GM19467 (cell line): ENCODE measurements around the gene AP3D1.
"Not testable (repeated sequence)": the region's sequence is repeated elsewhere in the genome, so short reads cannot be mapped to it uniquely, and the experiment has no call there.

Experiments
- ATAC-seq: cut with Tn5 transposase; IDR thresholded peaks from one replicate; pipeline ENCODE4 v1.9.1; 2021; ENCODE audit warnings: mild to moderate bottlenecking, moderate library complexity; ENCODE audit not compliant: unreplicated experiment

Gene AP3D1

DNA sequence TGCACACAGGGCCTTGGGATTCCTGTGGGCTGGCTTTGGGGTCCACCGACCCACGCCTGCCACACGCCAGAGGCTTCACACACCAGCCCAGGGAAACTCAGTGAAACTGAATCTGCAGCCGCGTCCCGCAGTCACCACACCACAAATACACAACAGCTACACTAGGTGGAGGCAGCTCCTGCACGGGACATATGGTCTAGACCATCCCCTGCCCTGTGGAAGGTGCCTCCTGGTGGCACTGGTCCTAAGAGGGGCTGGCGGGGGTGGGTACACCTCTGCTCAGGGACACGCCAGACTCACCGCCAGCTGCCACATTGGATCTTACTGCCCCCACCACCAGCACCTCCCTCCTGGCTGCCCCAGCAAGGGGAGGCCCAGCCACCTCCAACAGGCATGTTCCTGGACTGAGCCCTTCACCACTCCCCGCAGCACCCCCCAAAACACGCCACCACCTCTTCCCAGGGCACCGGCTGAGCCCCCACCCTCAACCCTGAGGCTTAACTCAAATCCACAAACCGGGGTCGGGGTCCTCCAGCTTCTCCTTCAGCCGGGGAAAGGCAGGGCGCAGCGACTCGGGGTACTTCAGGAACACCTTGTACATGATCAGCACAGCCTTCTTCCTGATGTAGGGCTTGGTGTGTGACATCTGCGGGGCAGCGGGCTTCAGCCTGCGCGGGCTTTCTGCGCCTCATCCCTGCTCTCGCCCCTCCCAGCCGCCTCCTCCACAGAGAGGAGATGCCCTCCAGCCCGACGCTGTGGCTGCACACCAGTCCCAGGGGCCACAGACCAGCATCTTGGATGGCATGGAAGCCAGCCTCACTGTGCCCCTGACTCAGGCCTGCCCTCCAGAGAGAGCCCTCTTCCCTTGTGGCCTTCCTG lies 21.2 kb downstream of the AP3D1 start:
- no peak for ATAC-seq

DNA sequence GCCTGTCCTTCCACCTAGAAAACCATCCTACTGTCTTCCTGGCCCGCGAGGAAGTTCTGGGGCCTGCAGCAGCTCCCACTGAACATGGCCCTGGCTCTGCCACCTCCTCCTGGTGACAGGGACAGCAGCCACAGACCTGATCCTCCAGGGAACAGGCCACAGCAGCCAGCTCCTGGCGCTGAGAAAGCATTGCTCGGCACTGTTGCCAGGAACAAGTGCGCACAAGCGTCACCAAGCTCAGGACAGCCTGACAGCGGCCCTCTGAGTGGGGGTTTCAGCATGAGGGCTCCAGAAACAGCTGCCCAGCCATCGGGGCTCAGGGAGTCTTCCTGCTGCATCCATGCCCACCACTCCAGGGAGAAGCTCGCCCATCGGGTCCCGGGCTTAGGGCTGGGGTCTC lies 21.9 kb downstream of the AP3D1 start:
- no peak for ATAC-seq

DNA sequence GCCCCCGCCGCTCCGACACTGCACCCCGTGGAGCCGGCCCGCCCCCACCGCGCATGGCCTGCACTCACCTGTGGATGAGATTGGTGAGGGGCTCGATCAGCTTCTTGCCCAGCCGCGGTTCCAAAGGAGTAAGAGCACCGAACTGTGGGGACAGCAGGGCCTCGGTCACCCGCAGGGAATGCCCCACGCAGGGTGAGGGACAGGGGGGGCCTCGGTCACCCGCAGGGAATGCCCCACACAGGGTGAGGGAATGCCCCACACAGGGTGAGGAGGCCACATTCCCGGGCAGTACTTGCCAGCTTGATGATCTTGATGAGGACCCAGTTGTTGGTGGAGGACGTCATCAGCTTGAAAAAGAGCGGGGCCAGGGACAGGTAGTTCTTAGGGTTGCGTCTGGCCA lies 22.3 kb downstream of the AP3D1 start:
- no peak for ATAC-seq

DNA sequence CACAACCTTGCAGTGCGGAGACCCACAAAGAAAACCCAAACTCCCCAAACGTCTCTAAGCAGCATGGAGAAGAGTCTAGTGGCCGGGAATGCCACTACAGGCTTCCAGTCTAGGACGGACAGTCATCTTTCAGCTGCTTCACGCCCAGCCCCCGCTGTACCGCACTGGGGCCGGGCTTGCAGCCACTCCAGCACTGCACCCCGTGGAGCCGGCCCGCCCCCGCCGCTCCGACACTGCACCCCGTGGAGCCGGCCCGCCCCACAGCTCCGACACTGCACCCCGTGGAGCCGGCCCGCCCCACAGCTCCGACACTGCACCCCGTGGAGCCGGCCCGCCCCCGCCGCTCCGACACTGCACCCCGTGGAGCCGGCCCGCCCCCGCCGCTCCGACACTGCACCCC lies 23.1 kb downstream of the AP3D1 start:
- not testable (repeated sequence) for ATAC-seq

DNA sequence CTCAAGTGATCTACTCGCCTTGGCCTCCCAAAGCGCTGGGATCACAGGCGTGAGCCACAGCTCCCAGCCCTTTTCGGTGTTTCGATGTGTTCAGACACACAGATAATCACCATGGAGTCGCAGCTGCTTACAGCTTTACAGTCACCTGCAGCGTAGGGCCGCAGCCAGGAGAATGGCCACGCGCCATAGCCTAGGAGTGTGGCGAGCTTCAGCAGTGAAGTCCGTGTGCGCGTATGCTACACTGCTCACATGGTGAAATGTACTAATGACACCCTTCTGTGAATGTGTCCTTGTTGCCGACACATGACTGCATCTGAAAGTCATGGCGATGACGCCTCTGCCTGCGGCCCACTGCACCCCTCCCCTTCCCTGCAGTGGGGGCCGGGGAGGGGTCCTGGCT lies 23.6 kb downstream of the AP3D1 start:
- no peak for ATAC-seq

DNA sequence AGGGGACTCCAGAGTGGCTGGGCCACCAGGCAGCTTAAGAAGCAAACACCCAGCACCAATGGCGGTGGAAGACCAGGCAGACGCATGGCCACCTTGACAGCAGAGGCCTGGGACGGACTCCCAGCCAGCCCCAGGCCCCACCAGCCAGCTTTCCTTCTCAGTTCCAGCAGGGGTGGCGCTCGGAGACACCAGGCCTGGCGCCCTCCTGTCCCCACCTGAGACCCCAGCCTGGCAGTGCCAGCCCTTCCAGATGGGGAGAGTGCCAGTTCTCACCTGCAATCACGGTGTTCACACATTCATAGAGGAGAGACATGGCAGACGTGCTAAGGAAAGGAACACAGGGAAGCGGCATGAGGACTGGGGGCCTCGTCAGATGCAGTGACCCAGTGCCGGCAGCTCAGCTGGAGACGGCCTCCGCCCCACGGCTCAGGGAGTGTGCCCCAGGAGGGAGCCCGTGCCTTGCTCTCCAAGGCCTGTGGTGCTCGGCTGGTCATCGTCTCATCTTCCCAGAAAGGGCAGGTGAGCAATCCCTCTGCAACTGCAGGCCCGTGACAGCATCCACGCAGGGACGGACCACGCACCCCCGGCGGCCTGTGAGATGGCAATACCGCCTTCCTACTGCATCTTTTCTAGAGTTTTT lies 24.4 kb downstream of the AP3D1 start:
- ATAC-seq, result no peak

DNA sequence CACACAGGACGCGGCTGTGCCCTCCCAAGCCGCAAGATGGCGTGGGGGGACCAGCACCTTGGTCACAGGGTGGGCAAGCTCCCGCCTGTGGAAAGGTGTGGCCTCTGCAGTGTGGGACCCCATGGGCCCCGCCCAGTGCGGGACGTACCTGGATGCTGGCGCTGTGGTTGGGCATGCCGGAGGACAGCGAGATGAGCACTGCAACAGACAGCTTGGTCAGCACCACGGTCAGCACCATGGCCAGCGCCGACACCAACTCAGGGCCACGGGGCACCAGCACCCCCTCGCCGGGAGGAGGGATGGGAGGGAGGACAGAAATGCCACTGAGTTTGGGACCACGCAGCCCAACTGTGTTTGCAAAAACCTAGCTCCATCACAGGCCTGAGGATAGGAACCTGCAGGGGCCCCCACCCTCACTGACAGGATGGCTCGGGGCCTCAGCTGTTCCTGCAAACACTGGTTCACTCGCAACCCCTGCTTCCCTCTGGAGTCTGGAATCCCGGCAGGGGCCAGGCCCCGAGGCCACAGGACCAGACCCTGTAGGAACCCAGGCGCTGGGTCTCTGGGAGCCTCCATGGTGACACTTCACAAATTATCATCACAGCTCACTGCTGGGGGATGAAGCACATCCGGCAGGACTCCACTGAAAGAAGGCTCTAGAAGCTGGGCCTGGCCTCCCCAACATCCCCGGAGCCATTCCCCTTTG lies 27.5 kb downstream of the AP3D1 start:
- ATAC-seq, result no peak

DNA sequence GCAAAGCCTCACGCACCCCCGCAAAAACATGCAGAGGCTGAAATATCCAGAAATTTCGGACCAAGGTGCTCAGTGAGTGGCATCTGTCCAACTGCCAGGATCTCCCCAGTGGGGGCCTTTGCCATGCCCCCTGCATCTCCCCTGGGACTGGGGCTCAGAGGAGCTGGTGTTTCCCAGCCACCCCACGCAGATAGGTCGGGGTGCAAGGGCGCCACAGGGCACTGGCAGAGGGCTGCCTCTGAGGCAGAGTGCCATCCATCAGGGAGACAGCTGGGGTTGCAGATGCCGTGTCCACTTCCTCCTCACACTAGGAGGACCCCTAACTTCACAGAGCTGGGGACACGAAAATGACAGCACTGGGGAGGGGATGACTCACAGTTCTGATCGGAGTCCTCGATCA lies 28.4 kb downstream of the AP3D1 start:
- no peak for ATAC-seq

DNA sequence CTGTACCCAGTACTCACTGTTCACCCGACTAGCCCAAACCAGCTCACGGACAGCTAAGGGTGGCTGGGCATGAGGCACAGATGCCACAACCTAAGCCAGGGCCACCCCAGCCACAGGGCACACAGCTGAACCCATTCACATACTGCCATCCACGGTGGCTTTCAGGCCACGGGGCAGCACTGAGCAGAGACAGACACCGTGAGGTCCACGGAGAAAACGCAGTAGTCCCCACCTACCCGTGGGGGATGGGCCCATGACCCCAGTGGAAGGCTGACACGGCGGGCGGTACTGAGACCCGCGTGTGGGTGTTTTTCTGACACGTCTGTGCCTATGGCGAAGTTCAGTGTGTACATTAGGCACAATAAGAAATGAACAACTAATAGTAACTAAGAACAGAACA lies 29.1 kb downstream of the AP3D1 start:
- no peak for ATAC-seq

DNA sequence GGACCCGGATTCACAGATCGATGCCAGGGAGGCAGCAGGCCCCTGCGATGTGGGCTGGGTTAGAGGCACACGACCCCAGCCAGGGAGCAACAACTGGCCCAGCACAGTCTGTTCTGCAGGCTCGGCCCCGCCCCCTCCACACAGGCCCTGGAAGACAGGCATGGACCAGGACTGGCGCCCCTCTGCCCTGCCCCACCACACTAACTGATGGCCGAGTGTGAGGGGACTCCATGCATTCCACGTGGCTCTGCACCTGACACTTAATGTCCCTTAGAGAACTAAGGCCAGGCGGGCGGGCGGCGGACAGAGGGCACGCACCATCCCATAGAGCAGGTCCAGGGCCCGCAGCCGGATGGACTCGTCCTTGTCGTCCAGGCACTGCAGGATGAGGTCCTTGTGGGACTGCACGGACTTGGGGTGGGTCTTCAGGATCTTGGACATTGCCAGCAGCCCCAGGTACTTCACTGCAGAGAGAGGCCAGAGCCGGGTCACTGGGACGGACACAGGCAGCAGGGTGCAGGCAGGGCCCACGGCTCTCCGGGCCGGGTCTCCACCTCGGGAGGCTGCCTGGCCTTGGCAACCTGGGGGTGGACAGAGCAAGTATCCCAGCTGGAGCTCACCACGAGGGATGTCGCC lies 29.8 kb downstream of the AP3D1 start:
- no peak for ATAC-seq

DNA sequence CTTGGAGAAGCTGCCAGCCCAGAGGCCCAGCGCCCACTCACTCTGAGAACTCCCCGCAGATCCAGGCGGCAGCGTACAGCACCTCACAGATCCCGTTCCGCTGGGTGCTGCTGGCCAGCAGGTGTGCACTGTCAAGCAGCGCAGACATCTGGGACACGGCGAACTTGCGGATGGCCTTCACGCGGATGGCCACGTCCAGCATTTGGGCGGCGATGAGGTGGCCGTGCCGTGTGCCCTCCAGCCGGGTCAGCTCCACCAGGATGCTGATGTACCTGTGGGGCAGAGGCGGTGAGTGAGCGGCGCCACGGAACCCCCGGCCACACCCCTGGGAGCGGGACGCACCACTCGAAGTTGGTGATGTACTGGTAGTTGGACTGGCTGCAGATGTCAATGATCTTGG lies 30.5 kb downstream of the AP3D1 start:
- ATAC-seq, result no peak

DNA sequence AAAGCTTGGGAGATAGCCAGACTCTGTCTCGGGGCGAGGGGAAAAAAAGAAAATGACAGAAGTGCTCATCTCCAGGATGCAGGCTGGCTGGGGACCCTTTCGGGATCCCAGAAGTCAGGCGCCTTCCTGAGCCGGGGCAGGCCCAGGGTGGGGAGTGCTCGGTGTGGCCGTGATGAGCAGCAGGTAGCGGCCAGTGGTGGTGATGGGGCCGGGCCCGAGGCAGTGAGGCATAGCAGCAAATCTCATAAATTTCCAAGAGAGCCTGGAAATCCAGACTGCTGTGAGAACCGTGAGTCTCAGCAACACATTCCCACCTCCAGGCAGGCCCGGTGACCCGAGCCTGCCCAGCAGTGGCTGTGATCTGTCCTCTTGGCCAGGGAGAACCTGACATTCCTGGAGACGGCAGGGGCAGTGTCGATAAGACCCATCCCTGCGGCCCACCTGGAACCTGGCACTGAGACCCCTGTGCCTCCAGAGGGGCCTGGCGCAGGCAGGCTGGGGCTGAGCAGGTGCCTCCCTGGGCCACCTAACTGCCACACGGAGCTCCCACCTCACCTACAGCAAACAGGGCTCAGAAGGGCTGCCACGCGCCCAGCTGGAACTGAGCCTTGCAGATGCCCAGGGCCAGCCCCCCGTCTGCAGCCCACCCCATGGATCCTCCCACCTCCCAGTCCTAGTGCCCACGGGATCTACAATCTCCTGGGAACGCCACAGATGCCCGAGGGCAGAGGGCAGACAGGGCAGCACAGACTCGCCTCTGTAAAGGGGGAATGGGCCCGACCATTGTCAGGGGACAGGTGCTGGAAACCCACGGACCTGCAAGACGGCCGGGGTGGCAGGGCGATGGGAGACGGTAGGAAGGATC lies 31.2 kb downstream of the AP3D1 start:
- no peak for ATAC-seq

DNA sequence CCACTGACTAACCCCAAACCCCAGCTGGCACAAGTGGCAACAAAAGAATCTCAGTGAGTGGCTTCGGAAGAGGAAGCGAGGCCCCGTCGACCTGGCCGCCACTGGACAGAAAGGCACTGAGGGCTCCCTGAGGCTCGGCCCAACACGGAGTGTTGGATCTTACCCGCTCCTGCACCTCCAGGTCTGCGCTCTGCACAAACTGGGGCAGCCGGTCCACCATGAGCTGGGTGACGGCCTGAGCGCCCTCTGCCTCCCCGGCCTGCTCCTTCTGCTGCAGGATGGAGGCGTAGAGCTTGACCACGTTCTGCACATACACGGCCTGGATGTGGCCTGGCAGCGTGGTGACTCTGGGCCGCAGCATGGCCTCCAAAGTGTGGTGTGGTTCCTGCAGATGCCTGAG lies 32.9 kb downstream of the AP3D1 start:
- ATAC-seq, result no peak

DNA sequence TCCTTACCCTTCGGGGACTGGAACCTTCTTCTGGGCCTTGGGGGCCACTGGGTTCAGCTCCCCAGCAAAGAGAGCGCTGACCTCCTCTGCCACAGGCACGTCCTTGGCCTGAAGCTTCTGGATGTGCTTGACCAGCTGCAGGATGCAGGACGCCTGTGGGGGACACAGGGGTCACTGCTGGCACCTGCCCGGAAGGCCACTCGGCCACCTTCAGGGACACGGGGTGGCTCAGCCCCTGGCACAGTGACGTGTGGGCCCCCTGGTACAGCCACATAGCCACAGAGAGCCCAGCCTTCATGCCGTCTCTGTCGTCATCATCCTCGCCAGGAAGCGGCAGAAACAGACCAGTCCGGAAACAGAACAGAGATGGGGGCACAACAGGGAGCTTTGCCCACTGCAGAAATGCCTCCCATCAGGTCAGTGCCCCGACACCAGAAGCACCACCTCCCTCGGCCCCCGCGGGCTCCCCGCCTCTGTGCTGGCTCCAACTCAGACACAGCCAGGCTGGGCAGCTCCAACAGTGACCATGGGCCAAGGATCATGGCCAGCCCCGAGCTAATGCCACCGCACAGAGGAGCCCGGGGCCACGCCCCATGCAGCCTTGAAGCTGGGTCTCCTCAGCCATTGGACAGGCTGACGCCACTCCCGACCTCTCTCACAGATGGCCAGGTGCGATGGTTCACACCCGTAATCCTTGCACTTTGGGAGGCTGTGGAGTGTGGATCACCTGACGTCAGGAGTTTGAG lies 34.0 kb downstream of the AP3D1 start:
- no peak for ATAC-seq

DNA sequence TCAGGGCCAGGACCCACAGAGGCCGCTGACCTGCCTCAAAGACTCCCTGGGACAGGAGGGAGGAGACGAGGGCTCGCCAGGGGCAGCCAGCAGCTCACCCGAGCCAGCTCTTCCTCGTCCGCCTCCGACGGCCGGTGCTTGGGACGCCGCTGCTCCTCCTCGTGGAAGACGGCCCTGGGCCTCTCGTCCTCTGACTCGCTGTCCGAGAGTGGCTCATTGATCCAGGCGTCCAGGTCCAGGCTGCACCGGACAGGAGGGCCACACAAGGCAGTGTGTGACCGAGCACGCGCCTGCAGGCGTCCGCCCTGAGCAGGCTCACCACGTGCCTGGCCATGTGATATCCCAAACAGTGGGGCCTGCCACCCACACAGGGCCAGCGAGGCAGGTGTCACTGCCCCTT lies 34.9 kb downstream of the AP3D1 start:
- no peak for ATAC-seq

DNA sequence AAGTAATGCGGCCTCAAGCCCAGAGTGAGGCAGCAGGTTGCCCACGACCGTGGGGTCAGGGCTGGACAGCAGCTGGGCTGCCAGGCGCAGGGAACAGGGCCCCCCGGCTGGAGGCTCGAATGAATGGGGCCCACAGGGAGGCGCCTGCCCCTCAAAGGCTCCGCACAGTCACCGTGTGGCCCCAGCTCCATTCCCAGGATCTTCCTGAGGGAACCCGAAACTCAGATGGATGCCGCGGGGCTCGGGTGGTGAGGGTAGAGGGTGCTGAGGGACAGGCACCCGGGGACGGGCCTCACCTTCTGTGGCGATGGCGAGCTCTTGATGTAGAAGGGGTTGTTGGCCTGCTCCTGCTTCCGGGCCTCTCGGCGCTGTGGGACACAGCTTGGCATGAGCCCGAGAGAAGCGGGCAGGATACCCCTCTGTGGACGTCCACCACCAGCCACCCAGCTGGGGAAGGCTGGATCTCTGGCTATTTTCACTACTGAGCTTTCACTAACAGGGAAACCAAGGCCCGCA lies 35.4 kb downstream of the AP3D1 start:
- no peak for ATAC-seq

DNA sequence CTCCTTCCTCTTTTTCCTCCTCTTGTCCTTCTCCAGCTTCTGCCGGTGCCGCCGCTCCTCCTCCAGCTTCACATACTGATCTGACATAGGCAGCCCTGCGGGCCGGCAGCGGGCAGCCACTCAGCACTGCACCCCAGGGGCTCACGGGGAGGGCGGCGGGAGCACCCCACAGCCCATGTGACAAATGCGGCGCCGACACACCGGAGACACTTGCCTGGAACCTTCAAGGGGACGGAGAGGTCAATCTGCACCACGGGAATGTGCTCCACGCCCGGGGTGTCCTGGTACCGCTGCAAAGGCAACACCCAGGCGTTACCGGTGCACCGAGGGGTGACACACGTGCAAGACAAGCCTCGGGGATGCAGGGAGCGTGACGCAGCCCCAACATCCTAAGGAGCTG lies 36.0 kb downstream of the AP3D1 start:
- ATAC-seq, result no peak

DNA sequence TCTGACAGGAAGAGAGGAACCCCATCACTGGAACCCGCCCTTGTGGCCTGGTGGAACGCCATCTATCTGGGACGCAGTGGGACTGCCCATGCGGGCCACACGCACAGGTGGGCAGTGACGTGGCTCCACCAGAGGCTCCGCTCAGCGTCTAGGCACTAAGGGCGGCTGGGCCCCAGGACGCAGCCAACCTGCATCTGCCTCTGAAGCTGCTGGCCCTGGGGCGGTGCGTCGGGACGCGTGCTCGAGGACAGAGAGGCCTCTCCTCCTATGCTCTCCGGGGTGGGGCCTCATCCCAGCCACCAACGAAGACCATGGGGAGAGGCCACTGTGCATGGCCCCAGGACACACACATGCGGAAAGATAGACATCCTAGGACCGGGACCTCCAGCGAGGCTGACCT lies 36.5 kb downstream of the AP3D1 start:
- no peak for ATAC-seq

DNA sequence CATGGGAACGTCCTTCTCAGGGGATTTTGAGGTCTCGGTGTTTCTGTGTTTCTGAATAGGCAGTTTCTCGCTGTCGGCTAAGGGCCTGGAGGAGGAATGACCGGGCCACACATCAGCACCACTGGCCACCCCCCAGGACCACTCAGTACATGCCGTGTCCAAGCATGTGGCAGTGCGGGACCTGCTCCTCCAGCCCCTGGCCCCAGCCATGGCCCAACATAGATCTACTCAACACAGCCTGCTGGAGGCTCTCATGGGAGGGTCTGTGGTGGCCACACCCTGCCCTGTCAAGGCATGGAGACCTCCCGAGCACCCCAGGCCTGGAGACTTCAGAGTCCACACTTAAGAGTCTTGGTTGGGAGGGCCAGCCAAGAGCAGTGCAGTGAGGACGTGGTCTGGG lies 37.1 kb downstream of the AP3D1 start:
- no peak for ATAC-seq
